SK-N-SH (cell line): ENCODE measurements around the gene GLTP. TPM values are rescaled to one million over a fixed set of nuclear protein-coding genes. Genes with fewer than 3 reads are reported as not detected.

Source experiments
- CTCF ChIA-PET: fragments of 300-600, 350-600 bp; formaldehyde crosslinking; extraction: SDS; loops from one replicate; lab custom pipeline; 2021; lab: Yijun Ruan, JAX
- POLR2A ChIA-PET: fragments of 350-600 bp; sonication (Branson Sonifier 250); formaldehyde crosslinking; extraction: SDS; loops from one replicate; lab custom pipeline; 2020; ENCODE audit warnings: antibody characterized with exemption, inconsistent platforms; lab: Yijun Ruan, JAX
- DNase-seq: peaks from one replicate; pipeline ENCODE4 v3.0.0; 2012
- H2AFZ ChIP-seq: fragments of 200-600 bp; sonication (generic); 2 replicates; pipeline ENCODE4 v1.8.1; 2016; ENCODE audit warnings: antibody characterized with exemption, mild to moderate bottlenecking, low read depth
- H3F3A ChIP-seq: fragments of 200-600 bp; sonication (generic); replicated peaks from 2 replicates; pipeline ENCODE3; 2016; ENCODE audit warnings: antibody characterized with exemption, mild to moderate bottlenecking; ENCODE audit not compliant: insufficient read depth
- H3K27ac ChIP-seq, 2 experiments: fragments of 200-500 bp in 1 of 2; fragments of 200-600 bp in 1 of 2; sonication (Bioruptor generic) in 1 of 2; sonication (generic), shearing (Covaris generic) in 1 of 2; 2 replicates each; pipeline versions ENCODE4 v1.5.1 to v1.6.1; 2014 to 2016; ENCODE audit warnings: low read depth in 2 of 2, inconsistent platforms in 1 of 2, low read length in 1 of 2, mild to moderate bottlenecking in 1 of 2, mixed read lengths in 1 of 2
- H3K27me3 ChIP-seq: fragments of 200-600 bp; sonication (generic), shearing (Covaris generic); 2 replicates; pipeline ENCODE4 v1.6.1; 2016; ENCODE audit warnings: mixed run types; ENCODE audit not compliant: insufficient read depth
- H3K36me3 ChIP-seq, 2 experiments: fragments of 200-500 bp in 1 of 2; fragments of 200-600 bp in 1 of 2; sonication (Bioruptor generic) in 1 of 2; sonication (generic) in 1 of 2; replicated peaks in 1 of 2; 2 replicates each; pipeline versions ENCODE3 to v1.5.1; 2014 to 2016; ENCODE audit warnings: low read length in 1 of 2, mild to moderate bottlenecking in 1 of 2; ENCODE audit not compliant: insufficient read depth in 2 of 2, control insufficient read depth in 1 of 2
- H3K4me1 ChIP-seq, 2 experiments: fragments of 200-500 bp in 1 of 2; fragments of 200-600 bp in 1 of 2; sonication (Bioruptor generic) in 1 of 2; sonication (generic), shearing (Covaris generic) in 1 of 2; 2 replicates each; pipeline versions ENCODE4 v1.5.1 to v1.6.1; 2014 to 2016; ENCODE audit warnings: low read depth in 1 of 2, low read length in 1 of 2, mixed run types in 1 of 2; ENCODE audit not compliant: insufficient read depth in 2 of 2, control insufficient read depth in 1 of 2
- H3K4me2 ChIP-seq: fragments of 200-600 bp; sonication (generic), shearing (Covaris generic); 2 replicates; pipeline ENCODE4 v1.6.1; 2017; ENCODE audit warnings: mixed run types
- H3K4me3 ChIP-seq, 2 experiments: fragments of 200-500 bp in 1 of 2; fragments of 200-600 bp in 1 of 2; sonication (Bioruptor generic) in 1 of 2; sonication (generic), shearing (Covaris generic) in 1 of 2; 2 replicates each; pipeline versions ENCODE4 v1.5.1 to v1.8.1; 2014 to 2016; ENCODE audit warnings: low read depth in 2 of 2, inconsistent platforms in 1 of 2, low read length in 1 of 2, mild to moderate bottlenecking in 1 of 2, mixed read lengths in 1 of 2, moderate library complexity in 1 of 2
- H3K79me2 ChIP-seq: fragments of 200-600 bp; sonication (generic); 2 replicates; pipeline ENCODE4 v1.8.1; 2017; ENCODE audit warnings: mild to moderate bottlenecking; ENCODE audit not compliant: insufficient read depth
- H3K9ac ChIP-seq: fragments of 200-600 bp; sonication (generic); 2 replicates; pipeline ENCODE4 v1.6.1; 2017; ENCODE audit warnings: mixed run types
- H3K9me2 ChIP-seq: fragments of 200-600 bp; sonication (generic); 2 replicates; pipeline ENCODE4 v1.6.1; 2017; ENCODE audit warnings: mixed run types
- H3K9me3 ChIP-seq: fragments of 200-600 bp; sonication (generic); 2 replicates; pipeline ENCODE4 v1.6.1; 2017; ENCODE audit warnings: mixed run types, mild to moderate bottlenecking, moderate library complexity
- H4K20me1 ChIP-seq: fragments of 200-600 bp; sonication (generic); 2 replicates; pipeline ENCODE4 v1.6.1; 2017; ENCODE audit warnings: mild to moderate bottlenecking, mixed run types; ENCODE audit not compliant: insufficient read depth
- ELF1 ChIP-seq: IDR thresholded peaks from 2 replicates; pipeline ENCODE4 v1.4.0; 2012
- EZH2phosphoT487 ChIP-seq: fragments of 200-600 bp; sonication (generic); IDR thresholded peaks from 2 replicates; pipeline ENCODE4 v1.6.1; 2017; ENCODE audit warnings: low read depth, mixed run types, mild to moderate bottlenecking, antibody characterized with exemption, moderate library complexity, borderline replicate concordance
- FOSL2 ChIP-seq: IDR thresholded peaks from 2 replicates; pipeline ENCODE4 v1.4.0; 2012; ENCODE audit warnings: low read depth, mild to moderate bottlenecking, moderate library complexity, borderline replicate concordance
- FOXJ3 ChIP-seq: sonication (generic); formaldehyde crosslinking; IDR thresholded peaks from 2 replicates; pipeline ENCODE4 v1.5.1; 2020; ENCODE audit warnings: mild to moderate bottlenecking, missing genetic modification reagents
- FOXM1 ChIP-seq: IDR thresholded peaks from 2 replicates; pipeline ENCODE4 v1.4.0; 2012; ENCODE audit warnings: low read depth, mild to moderate bottlenecking
- GABPA ChIP-seq: IDR thresholded peaks from 2 replicates; pipeline ENCODE4 v1.4.0; 2012; ENCODE audit warnings: low read depth, mild to moderate bottlenecking
- GATA2 ChIP-seq: sonication (generic); formaldehyde crosslinking; IDR thresholded peaks from 2 replicates; pipeline ENCODE4 v1.5.0; 2020; ENCODE audit warnings: mild to moderate bottlenecking, missing genetic modification reagents
- JUND ChIP-seq: IDR thresholded peaks from 2 replicates; pipeline ENCODE4 v1.4.0; 2012
- MEF2A ChIP-seq: IDR thresholded peaks from 2 replicates; pipeline ENCODE4 v1.4.0; 2012; ENCODE audit warnings: low read depth, borderline replicate concordance
- MXI1 ChIP-seq: IDR thresholded peaks from 2 replicates; pipeline ENCODE4 v1.6.1; 2012; ENCODE audit warnings: mild to moderate bottlenecking, low read depth, low read length, improper control_type of control experiment
- NFIC ChIP-seq: IDR thresholded peaks from 2 replicates; pipeline ENCODE4 v1.4.0; 2012; ENCODE audit warnings: borderline replicate concordance
- NRF1 ChIP-seq: IDR thresholded peaks from 2 replicates; pipeline ENCODE4 v1.6.1; 2012; ENCODE audit warnings: low read depth, mild to moderate bottlenecking, low read length
- RAD21 ChIP-seq: IDR thresholded peaks from 2 replicates; pipeline ENCODE4 v1.6.1; 2012; ENCODE audit warnings: mild to moderate bottlenecking, low read length
- RCOR1 ChIP-seq: fragments of 150-350 bp; IDR thresholded peaks from 2 replicates; pipeline ENCODE4 v1.6.1; 2017; ENCODE audit warnings: antibody characterized with exemption, low read length
- TCF12 ChIP-seq: IDR thresholded peaks from 2 replicates; pipeline ENCODE4 v1.4.0; 2012
- TEAD4 ChIP-seq: IDR thresholded peaks from 2 replicates; pipeline ENCODE4 v1.4.0; 2012; ENCODE audit warnings: mild to moderate bottlenecking, borderline replicate concordance; ENCODE audit not compliant: insufficient read depth
- WGBS: methylation state at CpG from one replicate; pipeline ENCODE4 v1.1.6; 2017; ENCODE audit warnings: low lambda C conversion rate; 5-methylcytosine and 5-hydroxymethylcytosine counted together
- polyA plus RNA-seq, 3 experiments: library from polyadenylated mRNA; depleted of rRNA; stranded (reverse); fragments of >200 nt; gene quantifications; 2 replicates each; pipeline ENCODE4 v1.2.3, GENCODE V29; 2012
- TF ChIP-seq, protein P1 (sequence below): IDR thresholded peaks from 2 replicates; pipeline ENCODE4 v1.6.1; 2012; ENCODE audit warnings: mild to moderate bottlenecking, low read depth, low read length, moderate library complexity
- TF ChIP-seq, protein P2 (sequence below): fragments of 150-350 bp; IDR thresholded peaks from 2 replicates; pipeline ENCODE4 v1.6.1; 2016; ENCODE audit warnings: mild to moderate bottlenecking, low read depth, low read length
- TF ChIP-seq, protein P3 (sequence below): IDR thresholded peaks from 2 replicates; pipeline ENCODE4; 2012

Gene GLTP
- polyA plus RNA-seq, 1 of the 3 experiments (the other 2 are of a cell fraction) = 23.0 TPM

DNA sequence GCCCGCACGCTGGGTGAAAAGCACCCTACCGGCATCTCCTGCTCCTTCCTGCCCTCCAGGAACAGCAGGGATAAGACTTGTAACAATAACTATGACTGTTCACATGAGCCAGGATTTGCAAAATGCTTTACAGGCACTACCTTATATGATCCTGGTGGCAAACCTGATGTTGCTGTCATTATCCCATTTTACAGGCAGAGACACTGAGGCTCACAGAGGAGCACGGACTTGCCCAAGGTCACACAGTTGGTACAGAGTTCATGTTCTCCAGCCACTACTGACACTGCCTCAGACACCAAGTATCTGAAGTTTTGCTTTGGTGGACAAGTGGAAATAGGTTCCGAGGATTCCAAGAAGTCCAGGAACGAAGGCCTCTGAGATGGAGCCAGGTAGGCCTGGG is 22.6 kb downstream of the GLTP start:
- Histone ChIP-seq H3K27me3 (no peaks in the 10 kb centered on the region), H2AFZ (no peak overlapping the region), H3K9ac (no peak overlapping the region), H3F3A (no peaks in the 10 kb centered on the region), H4K20me1 (no peaks in the 10 kb centered on the region), H3K9me3 (no peaks in the 10 kb centered on the region), H3K4me1 (no peaks in the 10 kb centered on the region), H3K4me2 (no peak overlapping the region)
- ChIA-PET POLR2A (no interaction called here), CTCF (interaction anchor here (1.8 to 4.2 kb wide), 2 partner anchors 11 to 71 kb away, joined by 6 to 30 read pairs; no protein-coding TSS in a partner anchor)
- DNase-seq = no peak
- WGBS = 100% methylated on average over 6 of the region's 6 CpGs
- TF ChIP-seq GATA2 (CRISPR knock-in tag) (no peak), FOSL2 (no peak), RAD21 (no peak), TCF12 (no peak), GABPA (no peak), FOXM1 (no peak), MXI1 (no peak), RCOR1 (no peak), TEAD4 (no peak), MEF2A (no peak), EZH2phosphoT487 (no peak), ELF1 (no peak), FOXJ3 (CRISPR knock-in tag) (no peak), JUND (no peak), NFIC (no peak), NRF1 (no peak)
- TF ChIP-seq, protein P1, sequence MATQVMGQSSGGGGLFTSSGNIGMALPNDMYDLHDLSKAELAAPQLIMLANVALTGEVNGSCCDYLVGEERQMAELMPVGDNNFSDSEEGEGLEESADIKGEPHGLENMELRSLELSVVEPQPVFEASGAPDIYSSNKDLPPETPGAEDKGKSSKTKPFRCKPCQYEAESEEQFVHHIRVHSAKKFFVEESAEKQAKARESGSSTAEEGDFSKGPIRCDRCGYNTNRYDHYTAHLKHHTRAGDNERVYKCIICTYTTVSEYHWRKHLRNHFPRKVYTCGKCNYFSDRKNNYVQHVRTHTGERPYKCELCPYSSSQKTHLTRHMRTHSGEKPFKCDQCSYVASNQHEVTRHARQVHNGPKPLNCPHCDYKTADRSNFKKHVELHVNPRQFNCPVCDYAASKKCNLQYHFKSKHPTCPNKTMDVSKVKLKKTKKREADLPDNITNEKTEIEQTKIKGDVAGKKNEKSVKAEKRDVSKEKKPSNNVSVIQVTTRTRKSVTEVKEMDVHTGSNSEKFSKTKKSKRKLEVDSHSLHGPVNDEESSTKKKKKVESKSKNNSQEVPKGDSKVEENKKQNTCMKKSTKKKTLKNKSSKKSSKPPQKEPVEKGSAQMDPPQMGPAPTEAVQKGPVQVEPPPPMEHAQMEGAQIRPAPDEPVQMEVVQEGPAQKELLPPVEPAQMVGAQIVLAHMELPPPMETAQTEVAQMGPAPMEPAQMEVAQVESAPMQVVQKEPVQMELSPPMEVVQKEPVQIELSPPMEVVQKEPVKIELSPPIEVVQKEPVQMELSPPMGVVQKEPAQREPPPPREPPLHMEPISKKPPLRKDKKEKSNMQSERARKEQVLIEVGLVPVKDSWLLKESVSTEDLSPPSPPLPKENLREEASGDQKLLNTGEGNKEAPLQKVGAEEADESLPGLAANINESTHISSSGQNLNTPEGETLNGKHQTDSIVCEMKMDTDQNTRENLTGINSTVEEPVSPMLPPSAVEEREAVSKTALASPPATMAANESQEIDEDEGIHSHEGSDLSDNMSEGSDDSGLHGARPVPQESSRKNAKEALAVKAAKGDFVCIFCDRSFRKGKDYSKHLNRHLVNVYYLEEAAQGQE = no peak
- TF ChIP-seq, protein P2, sequence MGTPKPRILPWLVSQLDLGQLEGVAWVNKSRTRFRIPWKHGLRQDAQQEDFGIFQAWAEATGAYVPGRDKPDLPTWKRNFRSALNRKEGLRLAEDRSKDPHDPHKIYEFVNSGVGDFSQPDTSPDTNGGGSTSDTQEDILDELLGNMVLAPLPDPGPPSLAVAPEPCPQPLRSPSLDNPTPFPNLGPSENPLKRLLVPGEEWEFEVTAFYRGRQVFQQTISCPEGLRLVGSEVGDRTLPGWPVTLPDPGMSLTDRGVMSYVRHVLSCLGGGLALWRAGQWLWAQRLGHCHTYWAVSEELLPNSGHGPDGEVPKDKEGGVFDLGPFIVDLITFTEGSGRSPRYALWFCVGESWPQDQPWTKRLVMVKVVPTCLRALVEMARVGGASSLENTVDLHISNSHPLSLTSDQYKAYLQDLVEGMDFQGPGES = no peak
- TF ChIP-seq, protein P3, sequence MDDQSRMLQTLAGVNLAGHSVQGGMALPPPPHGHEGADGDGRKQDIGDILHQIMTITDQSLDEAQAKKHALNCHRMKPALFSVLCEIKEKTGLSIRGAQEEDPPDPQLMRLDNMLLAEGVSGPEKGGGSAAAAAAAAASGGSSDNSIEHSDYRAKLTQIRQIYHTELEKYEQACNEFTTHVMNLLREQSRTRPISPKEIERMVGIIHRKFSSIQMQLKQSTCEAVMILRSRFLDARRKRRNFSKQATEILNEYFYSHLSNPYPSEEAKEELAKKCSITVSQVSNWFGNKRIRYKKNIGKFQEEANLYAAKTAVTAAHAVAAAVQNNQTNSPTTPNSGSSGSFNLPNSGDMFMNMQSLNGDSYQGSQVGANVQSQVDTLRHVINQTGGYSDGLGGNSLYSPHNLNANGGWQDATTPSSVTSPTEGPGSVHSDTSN = no peak
- TF ChIP-seq, all 33 proteins: peak for 0
- Histone ChIP-seq H3K27ac (no peak overlapping the region), H3K4me3 (no peak overlapping the region), H3K79me2 (no peaks in the 10 kb centered on the region), H3K36me3 (peaks cover 4 to 28% of the 10 kb centered on the region in 2 experiments), H3K9me2 (no peaks in the 10 kb centered on the region)
